COLO668 (cell line): ENCODE data around the gene DNAH17.

ENCODE experiments used
- DNase-seq: peaks from one replicate; lab custom pipeline; 2025; ENCODE audit not compliant: unreplicated experiment; lab: John Stamatoyannopoulos, UW

The DNAH17 gene

DNA sequence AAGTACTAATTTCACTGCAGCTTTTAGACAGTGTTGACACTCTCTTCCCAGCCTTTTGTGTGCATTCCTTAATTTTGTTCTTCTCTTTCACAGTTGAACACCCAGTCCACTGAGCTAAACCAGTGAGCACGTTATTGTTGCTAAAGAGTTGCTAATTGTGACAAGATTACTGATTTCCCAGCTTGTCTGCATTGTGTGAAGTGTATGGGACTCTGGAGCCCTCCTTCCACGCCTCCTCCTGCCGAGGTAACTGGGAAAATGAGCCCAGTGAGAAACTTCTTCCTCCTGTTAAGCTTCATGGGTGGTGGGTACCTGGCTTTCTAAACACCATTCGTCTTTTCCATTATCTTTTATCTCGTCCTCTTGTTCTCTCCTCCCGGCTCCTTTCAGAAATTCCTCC lies 29.8 kb upstream of the DNAH17 start:
- DNase-seq = no peak

DNA sequence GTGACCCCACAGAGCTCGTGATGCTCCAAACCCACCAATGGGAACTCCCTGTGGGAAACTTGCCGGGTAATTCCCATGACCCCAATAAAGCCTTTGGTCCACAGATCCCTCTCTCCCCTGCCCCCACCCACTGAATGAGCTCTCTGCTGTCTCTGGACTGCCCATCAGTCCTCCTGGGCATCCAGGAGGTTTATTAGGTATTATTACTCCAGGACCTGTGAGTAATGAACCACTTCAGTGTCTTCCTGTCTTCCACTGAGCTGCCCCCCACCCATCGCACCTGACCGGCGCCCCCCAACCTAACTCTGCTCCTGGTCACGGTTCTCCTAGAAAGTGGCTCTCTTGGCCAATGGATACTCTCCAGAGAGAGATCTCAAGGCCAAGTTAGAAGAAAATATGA lies 28.7 kb upstream of the DNAH17 start:
- DNase-seq = no peak

DNA sequence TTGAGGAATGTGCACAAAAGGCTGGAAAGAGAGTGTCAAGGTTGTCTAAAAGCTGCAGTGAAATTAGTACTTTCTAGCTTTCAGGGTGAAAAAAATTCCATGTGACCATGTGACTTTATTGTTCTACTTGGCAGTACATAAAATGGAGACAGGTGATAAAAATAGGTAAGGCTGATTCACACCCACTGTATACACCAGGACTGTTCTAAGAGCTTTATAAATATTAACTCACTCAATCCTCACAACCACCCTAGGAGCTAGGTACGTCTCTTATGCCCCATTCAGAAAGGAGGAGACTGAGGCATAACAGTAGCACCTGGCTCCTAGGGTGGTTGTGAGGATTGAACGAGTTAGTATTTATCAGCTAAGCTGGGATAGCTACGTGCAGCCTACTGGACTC lies 28.2 kb upstream of the DNAH17 start:
- no peak for DNase-seq

GRCh38 chr17:78602246-78602645 lies 25.1 kb upstream of the DNAH17 start:
- no peak for DNase-seq

- no peak for DNase-seq
These were observed 24.5 kb upstream of the DNAH17 start for GRCh38 chr17:78601577-78602190.

- no peak for DNase-seq
These were observed 23.1 kb upstream of the DNAH17 start for GRCh38 chr17:78600181-78600721.

- no peak for DNase-seq
These were observed 22.2 kb upstream of the DNAH17 start for GRCh38 chr17:78599419-78599818.

GRCh38 chr17:78598013-78598471 lies 20.8 kb upstream of the DNAH17 start:
- no peak for DNase-seq

DNA sequence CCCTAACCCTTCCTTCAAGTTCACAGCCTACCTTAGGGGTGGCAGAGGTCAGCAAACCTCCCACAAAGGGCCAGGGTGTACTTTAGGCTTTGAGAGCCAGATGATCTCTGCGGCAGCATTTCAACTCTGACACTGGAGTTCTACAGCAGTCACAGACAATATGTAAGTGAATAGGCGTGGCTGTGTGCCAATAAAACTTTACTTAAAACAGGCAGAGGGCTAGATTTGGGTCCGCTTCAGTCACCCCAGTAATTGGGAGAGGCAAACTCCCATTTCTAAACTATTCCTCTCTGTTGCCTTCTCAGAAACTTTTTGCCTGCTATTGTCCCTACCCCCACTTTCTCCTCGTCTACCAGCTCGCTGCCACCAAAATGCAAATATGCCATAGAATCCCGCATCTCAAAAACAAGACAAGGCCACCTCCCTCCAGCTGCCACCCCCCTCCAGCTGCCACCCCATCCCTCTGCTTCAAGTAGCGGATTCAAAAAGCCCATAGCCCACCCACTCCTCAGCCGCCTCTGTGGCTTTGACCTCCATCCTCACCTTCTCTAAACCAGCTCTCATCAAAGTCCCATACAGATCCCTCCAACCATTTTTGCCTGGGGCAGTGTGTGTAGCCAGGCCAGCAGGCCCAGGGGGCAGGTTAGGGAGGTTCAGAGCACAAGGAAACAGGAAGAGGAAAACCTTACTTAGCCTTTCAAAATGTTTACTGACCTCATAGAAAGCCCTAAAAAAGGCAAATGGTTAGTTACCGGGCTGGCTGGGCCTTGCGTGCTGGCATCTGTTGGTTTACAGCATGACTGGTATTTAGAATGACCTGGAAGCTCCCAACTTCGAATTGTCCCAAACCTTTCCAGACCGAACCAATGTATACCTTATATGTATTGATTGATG lies 19.9 kb upstream of the DNAH17 start:
- no peak for DNase-seq

DNA sequence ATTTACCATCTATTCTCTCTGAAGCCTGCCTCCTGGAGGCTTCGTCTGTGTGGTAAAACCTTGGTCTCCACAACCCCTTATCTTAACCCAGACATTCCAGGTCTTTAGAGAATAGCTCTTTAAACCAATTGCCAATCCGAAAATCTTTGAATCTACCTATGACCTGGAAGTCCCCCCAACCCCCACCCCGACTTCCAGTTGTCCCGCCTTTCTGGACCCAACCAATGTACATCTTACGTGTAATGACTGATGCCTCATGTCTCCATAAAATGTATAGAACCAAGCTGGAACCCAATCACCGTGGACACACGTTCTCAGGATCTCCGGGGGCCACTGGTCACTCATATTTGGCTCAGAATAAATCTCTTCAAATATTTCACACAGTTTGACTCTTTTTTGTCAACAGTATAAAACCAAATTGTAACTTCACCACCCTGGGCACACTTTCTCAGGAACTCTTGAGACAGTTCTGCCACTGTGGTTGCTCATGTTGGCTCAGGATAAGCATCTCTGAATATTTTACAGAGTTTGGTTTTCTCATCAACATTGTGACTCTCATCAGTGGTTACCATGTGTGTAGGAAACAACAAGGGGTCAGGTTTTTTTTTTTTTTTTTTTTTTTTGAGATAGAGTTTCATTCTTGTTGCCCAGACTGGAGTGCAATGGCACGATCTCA lies 18.1 kb upstream of the DNAH17 start:
- no peak for DNase-seq

GRCh38 chr17:78592991-78593329 lies 15.8 kb upstream of the DNAH17 start:
- DNase-seq = no peak

- no peak for DNase-seq
These were observed 14.1 kb upstream of the DNAH17 start for GRCh38 chr17:78591263-78591671.

- DNase-seq = no peak
These were observed 12.7 kb upstream of the DNAH17 start for GRCh38 chr17:78589885-78590284.

GRCh38 chr17:78589031-78589675 lies 12.0 kb upstream of the DNAH17 start:
- DNase-seq = no peak

DNA sequence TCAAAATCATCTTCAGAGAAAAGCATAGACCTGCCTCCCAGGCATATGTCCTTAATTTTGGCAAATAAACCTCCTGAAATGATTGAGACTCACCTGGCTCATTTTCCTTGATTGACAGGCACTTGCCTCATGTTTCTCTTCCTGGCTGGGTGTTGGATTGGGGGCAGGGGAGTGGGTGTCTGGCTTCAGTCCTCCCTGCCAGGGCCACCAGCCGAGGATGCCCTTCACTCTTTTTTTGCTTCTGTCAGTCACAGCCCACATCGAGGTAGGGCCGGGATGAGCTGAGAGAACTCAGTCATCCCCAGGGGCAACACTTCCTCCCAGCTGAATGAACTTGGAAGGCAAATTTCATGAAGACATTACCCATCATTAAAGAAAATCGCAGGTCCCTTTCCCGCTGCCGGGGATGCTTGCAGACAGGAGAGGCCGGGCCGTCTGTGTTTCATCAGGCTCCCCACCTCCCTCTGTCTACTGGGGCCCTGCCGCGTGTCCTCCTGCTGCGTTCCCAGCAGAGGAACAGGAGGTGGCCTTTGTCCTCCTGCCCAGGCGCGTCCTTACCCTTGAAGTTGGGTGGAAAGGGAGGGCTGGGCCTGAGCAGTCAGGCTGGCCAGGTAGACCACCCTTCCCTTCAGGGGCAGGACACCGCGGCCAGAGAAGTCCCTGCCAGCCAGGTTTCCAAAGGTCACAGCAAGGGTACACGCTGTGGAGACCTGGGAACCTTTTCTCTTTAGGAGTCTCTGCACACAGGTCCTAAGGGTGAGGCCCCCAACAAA lies 11.2 kb upstream of the DNAH17 start:
- no peak for DNase-seq

DNA sequence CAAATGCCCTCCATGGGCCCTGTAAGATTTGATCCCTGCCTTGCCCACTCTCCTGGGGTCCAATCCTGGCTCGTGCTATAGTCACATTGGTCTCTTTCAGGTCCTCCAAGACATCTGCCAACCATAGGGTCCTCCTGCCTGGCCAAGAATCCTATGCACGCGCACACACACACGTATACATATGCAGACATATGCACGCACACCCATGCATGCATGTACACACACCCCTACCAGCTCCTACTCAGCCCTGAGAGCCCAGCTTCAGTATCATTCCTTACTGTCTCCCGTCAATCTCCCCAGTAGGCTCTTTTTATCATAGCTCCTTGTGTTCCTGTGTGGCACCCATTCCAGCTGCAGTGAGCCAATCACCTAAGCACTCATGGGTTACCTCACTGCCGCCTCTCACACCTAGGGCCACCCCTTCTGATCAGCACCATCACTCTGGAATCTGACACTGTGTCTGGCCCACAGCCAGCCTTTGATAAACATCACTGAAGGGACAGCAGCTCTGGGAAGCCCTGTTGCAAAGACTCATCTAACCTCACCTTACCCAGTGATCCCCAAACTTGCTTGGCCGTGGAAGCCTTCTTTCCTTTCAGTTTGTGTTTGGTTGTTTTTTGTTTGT lies 7.9 kb upstream of the DNAH17 start:
- DNase-seq = peak; percentile 53

DNA sequence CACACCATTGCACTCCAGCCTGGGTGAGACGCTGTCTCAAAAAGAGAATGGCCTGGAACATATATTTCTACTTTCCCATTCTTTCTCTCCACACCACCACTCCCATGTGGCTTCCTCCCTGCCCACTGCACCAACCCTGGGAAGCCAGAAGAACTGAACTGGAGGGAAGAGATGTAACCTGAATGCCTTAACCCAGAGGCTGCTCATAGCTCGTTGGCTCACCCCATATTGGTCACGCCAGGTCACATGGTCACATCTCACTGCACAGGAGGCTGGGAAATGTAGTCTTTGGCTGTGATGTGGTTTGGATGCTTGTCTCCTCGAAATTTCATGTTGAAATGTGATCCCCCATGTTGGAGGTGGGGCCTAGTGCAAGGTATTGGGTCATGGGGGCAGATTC lies 5.9 kb upstream of the DNAH17 start:
- DNase-seq = no peak

DNA sequence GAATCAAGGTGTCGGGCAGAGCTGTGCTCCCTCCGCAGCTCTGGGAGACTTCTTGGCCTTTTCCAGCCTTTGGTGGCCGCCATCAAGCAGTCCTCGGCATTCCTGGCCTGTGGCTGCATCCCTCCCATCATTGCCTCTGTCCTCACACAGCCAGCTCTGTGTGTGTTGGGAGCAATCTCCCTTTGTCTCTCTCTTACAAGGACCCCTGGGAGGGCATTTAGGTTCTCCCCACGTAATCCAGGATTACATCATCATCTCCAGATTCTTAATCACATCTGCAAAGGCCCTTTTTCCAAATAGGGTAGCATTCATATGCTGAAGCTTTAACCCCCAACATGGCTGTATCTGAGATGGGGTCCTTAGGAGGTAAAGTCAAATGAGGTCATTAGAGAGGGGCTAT lies 4.1 kb upstream of the DNAH17 start:
- no peak for DNase-seq

DNA sequence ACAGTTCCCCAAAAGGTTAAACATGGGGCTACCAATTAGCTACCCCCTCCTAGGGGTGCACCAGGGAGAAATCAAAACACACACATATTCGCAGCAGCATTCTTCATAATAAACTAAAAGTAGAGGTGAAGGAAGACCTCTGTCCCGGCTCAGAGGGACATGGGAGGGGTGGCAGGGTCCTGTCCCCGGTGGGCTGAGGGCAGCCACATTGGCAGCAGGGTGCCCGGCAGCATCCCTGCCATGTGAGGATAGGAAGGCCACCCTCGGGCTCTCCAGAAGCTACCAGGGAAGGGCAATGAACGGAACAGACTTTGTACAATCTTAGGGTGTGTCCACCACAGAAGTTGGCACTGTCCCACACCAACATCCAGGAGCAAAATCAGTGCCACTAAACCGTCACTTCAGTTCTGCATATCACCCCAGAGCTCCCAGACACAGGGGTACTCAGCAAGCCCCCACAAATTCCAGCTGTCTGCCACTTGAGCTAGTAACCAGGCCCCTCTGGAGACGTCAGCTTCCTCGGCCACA lies 3.1 kb upstream of the DNAH17 start:
- DNase-seq = no peak
